RWPE2 (cell line): ENCODE results near the gene SHISA9.

ENCODE experiments used
- ATAC-seq: fragments of 200-7000 bp; cut with Tn5 transposase; 3 replicates; pipeline ENCODE4 v1.9.1; 2021; ENCODE audit warnings: low read depth
- DNase-seq: peaks from one replicate; pipeline ENCODE4 v3.0.0-alpha.2; 2020; ENCODE audit warnings: low spot score
- H3K27ac ChIP-seq: fragments of 450-650 bp; 2 replicates; pipeline ENCODE4 v1.5.1; 2017; ENCODE audit warnings: mild to moderate bottlenecking; ENCODE audit not compliant: poor library complexity, severe bottlenecking
- H3K27me3 ChIP-seq: fragments of 250-450 bp; sonication (Bioruptor Pico); 2 replicates; pipeline ENCODE4 v1.5.1; 2021; ENCODE audit warnings: mild to moderate bottlenecking, moderate library complexity; ENCODE audit not compliant: insufficient read depth, poor library complexity, severe bottlenecking
- H3K36me3 ChIP-seq: fragments of 250-450 bp; sonication (Bioruptor Pico); 2 replicates; pipeline ENCODE4 v1.5.1; 2020; ENCODE audit warnings: low read depth, mild to moderate bottlenecking, moderate library complexity
- H3K4me1 ChIP-seq: fragments of 250-450 bp; sonication (Bioruptor Pico); 2 replicates; pipeline ENCODE4 v1.5.1; 2021; ENCODE audit warnings: mild to moderate bottlenecking, moderate library complexity; ENCODE audit not compliant: insufficient read depth, poor library complexity, severe bottlenecking
- H3K4me3 ChIP-seq: fragments of 250-450 bp; sonication (Bioruptor Pico); 2 replicates; pipeline ENCODE4 v1.5.1; 2021; ENCODE audit warnings: mild to moderate bottlenecking, moderate library complexity; ENCODE audit not compliant: severe bottlenecking
- H3K9me3 ChIP-seq: fragments of 250-450 bp; sonication (Bioruptor Pico); 2 replicates; pipeline ENCODE4 v1.5.1; 2021; ENCODE audit warnings: mild to moderate bottlenecking, moderate library complexity; ENCODE audit not compliant: severe bottlenecking
- TF ChIP-seq, protein P1 (sequence below): fragments of 450-650 bp; IDR thresholded peaks from one replicate; pipeline ENCODE4 v1.5.1; 2017; ENCODE audit warnings: mild to moderate bottlenecking, moderate library complexity; ENCODE audit not compliant: poor library complexity, severe bottlenecking

The SHISA9 gene

DNA sequence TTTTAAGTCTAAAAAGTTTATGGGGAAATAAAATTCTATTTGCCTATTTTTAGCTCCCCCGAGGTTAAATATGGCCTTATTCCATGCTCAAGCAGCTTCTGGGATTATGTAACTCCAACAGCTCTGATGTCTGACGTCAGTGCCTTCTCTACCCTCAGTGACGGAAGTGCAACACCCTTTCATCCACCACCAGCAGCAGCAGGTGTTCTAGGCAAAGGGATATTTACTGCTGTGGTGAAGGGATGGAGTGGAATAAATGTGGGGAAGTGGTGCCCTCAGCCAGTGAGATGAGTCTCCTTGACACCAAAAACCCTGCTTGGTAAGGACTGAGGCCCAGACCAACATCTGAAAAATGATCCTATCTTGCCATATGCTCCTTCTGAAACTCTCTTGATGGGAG lies 247.4 kb downstream of the SHISA9 start:
- no peaks in the 10 kb centered on the region for H3K27me3 ChIP-seq
- H3K9me3 ChIP-seq, result no peaks in the 10 kb centered on the region
- no peak overlapping the region for H3K4me3 ChIP-seq
- H3K27ac ChIP-seq, result no peak overlapping the region
- H3K36me3 ChIP-seq, result no peaks in the 10 kb centered on the region
- no peaks in the 10 kb centered on the region for H3K4me1 ChIP-seq
- ATAC-seq (no peak), DNase-seq (no peak)
- TF ChIP-seq, protein P1, sequence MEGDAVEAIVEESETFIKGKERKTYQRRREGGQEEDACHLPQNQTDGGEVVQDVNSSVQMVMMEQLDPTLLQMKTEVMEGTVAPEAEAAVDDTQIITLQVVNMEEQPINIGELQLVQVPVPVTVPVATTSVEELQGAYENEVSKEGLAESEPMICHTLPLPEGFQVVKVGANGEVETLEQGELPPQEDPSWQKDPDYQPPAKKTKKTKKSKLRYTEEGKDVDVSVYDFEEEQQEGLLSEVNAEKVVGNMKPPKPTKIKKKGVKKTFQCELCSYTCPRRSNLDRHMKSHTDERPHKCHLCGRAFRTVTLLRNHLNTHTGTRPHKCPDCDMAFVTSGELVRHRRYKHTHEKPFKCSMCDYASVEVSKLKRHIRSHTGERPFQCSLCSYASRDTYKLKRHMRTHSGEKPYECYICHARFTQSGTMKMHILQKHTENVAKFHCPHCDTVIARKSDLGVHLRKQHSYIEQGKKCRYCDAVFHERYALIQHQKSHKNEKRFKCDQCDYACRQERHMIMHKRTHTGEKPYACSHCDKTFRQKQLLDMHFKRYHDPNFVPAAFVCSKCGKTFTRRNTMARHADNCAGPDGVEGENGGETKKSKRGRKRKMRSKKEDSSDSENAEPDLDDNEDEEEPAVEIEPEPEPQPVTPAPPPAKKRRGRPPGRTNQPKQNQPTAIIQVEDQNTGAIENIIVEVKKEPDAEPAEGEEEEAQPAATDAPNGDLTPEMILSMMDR, result no peak

DNA sequence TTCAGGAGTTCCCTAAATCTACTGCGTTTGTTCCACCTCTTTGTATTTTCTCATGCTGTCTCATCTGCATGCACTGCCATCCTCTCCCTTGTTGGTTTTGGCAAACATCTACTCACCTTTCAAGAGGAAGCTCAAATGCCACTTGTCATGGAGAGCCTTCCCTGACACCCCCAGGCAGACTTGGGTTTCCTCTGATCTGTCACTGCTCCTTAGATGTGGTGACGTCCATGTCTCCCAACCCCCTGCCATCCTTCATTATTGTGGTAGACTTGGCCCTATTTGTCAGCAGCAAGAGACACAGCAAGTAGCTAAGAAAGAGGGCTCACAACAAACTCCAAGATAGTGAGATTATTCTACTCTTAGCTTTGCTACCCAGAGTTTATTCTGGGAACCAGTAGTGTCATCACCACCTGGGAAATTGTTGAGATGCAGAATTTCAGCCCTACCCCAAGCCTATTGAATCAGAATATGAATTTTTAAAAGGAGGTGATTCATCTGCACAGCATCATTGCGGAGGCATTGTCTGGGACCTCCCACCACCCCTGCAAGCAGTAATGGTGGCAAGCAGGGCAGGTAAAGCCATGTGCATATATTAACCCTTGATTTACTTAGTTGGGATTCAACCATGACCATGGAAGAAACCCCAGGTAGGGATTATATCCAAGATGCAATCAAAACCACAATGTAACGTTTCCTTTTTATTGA lies 248.9 kb downstream of the SHISA9 start:
- H3K4me3 ChIP-seq, result no peak overlapping the region
- H3K9me3 ChIP-seq, result no peaks in the 10 kb centered on the region
- no peaks in the 10 kb centered on the region for H3K36me3 ChIP-seq
- no peaks in the 10 kb centered on the region for H3K27me3 ChIP-seq
- no peak overlapping the region for H3K27ac ChIP-seq
- no peak for ATAC-seq
- no peak for DNase-seq
- no peaks in the 10 kb centered on the region for H3K4me1 ChIP-seq
- TF ChIP-seq, protein P1, result no peak

DNA sequence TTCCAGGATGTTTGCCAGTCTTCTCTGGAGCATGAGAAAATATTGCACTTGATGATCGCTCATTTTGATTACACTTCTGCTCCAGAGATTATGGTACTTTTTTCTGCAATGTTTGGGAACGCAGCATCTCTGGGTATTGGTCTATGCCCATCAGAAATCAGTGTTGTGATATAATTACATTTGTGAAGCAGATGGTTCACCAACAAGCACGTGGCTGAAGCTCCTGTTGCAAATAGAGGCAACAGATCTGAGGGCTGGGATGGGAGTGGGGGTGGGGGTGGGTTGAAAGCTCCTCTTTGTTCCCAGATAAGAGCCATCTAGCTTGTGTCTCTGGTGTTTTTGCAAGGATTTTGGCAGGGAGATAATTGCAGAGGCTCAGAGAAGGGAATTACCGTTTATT lies 252.3 kb downstream of the SHISA9 start:
- ATAC-seq, result no peak
- no peaks in the 10 kb centered on the region for H3K27me3 ChIP-seq
- H3K27ac ChIP-seq, result no peak overlapping the region
- TF ChIP-seq, protein P1, result no peak
- no peaks in the 10 kb centered on the region for H3K36me3 ChIP-seq
- no peaks in the 10 kb centered on the region for H3K9me3 ChIP-seq
- no peaks in the 10 kb centered on the region for H3K4me1 ChIP-seq
- H3K4me3 ChIP-seq, result no peak overlapping the region
- DNase-seq, result no peak

DNA sequence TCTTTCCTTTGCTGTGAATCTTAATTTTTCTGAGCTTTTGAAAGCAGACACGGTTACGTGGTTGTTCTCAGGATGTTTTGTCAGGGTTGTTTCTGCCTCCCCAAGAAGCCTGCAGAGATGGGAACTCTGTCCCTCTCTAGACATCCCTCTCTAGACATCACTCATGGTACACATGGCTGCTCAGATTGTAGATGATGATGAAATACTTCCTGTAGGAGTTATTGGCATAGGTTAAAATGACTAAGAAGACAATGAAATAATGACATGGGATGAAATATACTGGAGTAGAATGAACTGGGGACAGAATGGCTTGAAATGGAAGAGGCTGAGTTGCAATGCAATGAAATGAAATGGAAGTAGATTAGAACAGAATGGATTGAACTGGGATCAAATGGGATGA lies 253.4 kb downstream of the SHISA9 start:
- Histone ChIP-seq H3K27ac (no peak overlapping the region), H3K27me3 (no peaks in the 10 kb centered on the region), H3K4me1 (no peaks in the 10 kb centered on the region), H3K9me3 (no peaks in the 10 kb centered on the region), H3K4me3 (no peak overlapping the region), H3K36me3 (no peaks in the 10 kb centered on the region)
- DNase-seq, result no peak
- no peak for ATAC-seq
- TF ChIP-seq, protein P1, result no peak

DNA sequence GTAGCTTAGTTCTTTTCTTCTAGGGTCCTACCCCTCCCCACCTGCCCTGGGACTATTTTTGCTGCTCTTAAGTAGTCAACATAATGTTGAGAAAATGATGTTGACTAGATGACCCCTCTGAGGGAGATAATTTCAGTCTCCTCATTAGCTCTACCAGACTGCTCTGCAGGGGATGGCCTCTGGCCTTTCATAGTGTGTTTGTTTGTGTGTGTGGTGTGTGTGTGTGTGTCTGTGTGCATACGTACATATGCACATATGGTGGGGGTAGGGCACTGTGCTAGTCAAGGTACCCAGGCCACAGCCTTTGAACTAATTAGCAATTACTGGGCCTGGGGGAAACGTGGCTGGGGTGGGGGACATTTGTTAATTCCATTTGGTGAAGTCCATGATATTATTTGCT lies 254.0 kb downstream of the SHISA9 start:
- ATAC-seq (no peak), DNase-seq (no peak)
- H3K4me3 ChIP-seq, result no peak overlapping the region
- no peaks in the 10 kb centered on the region for H3K4me1 ChIP-seq
- no peak overlapping the region for H3K27ac ChIP-seq
- no peaks in the 10 kb centered on the region for H3K36me3 ChIP-seq
- H3K9me3 ChIP-seq, result no peaks in the 10 kb centered on the region
- H3K27me3 ChIP-seq, result no peaks in the 10 kb centered on the region
- TF ChIP-seq, protein P1, result no peak
